HG03108 (cell line): ENCODE measurements around the gene CFAP53.
"Not testable (repeated sequence)": the region's sequence is repeated elsewhere in the genome, so short reads cannot be mapped to it uniquely, and the experiment has no call there.

ENCODE experiments used
- ATAC-seq: cut with Tn5 transposase; IDR thresholded peaks from one replicate; pipeline ENCODE4 v1.9.1; 2021; ENCODE audit warnings: moderate library complexity; ENCODE audit not compliant: unreplicated experiment

Gene CFAP53

GRCh38 chr18:50273203-50274043 is 7.1 kb upstream of the CFAP53 start:
- ATAC-seq = no peak

- no peak for ATAC-seq
Measured at GRCh38 chr18:50272568-50272967, 6.3 kb upstream of the CFAP53 start.

DNA sequence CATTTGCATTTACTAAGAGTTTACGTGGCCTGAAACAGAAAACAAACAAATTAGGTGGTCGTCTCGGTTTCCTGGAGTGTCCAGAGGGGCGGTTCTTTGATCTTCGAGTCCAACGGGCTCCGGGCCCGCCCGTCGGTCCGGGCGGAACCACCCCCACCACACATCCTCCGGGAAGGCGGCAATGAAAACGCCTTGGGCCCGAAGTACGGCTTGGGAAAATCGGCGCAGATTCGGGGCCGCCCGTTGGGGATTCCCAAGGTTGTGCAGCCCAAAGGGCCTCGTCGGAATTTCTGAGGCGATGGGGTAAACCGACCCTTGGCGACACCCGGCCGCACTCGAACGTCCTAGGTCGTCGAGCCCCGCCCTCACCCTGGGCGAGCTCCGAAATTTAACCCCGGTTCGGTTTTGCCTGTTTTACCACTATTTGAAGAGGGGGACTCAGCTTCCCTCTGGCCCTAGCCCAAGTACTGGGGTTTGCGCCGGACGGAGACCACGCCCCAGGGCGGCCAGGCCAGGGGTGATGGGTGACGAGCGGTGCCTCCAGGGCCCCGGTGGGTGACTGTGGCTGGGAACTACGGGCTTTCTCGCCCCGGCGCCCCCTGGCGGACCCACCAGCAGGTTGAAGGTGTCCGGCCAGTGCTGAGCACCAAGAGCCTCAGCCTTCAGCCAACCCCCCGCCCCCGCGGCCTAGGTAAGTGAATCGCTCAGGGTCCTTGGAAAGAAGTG is 1.9 kb upstream of the CFAP53 start:
- ATAC-seq = peak; percentile 76

- ATAC-seq = no peak
Measured at GRCh38 chr18:50262977-50263376, 3.3 kb downstream of the CFAP53 start.

DNA sequence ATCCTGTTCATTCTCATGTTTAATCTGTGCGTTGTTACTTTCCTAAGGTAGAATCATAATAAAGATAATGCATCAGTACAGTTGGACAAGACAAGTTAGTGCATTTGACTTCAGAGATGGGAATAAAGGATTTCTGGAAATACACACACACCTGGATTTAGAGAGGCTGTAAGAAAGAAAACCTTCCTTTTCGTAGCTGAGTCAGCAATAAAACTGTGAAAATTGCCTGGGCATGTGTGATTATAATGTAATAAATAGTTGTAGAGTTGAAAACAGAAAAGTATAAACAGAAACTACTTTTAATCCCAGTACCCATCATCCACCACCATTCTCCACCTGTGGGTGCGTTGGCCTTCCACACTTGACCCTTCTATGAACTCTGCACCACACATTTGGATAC is 15.4 kb downstream of the CFAP53 start:
- no peak for ATAC-seq

DNA sequence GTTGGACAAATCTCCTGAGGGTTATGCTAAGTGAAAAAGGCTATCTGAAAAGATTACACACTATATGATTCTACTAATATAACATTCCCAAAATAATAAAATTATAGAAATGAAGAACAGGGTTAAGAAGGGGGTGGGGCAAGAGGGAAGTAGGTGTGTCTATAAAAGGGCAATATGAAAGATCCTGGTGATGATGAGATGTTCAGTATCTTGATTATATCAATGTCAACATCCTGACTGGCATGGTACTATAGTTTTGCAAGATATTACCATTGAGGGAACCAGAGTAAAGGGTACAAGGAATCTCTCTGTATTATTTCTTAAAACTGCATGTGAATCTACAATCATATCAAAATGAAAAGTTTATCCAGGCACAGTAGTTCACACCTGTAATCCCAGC is 16.7 kb downstream of the CFAP53 start:
- no peak for ATAC-seq

- ATAC-seq = no peak
Measured at GRCh38 chr18:50247561-50247960, 18.7 kb downstream of the CFAP53 start.

- not testable (repeated sequence) for ATAC-seq
Measured at GRCh38 chr18:50241768-50242167, 24.5 kb downstream of the CFAP53 start.

DNA sequence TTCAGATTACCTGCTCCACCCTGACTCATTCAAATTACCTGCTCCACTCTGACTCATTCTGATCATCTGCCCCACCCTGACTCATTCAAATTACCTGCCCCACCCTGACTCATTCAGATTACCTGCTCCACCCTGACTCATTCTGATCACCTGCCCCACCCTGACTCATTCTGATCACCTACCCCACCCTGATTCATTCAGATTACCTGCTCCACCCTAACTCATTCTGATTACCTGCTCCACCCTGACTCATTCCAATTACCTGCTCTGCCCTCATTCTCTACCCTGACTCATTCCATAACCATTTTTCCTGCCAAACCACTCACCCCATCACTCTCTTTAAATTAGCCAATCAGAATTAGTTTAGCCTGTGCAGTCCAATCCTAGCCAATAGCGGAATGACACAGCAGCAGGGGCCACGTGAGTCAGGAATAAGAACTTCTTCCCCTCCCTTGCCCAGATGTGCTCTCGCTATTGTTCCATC is 26.2 kb downstream of the CFAP53 start:
- ATAC-seq = no peak

- no peak for ATAC-seq
Measured at GRCh38 chr18:50232419-50232818, 33.9 kb downstream of the CFAP53 start.

- no peak for ATAC-seq
Measured at GRCh38 chr18:50231621-50232020, 34.7 kb downstream of the CFAP53 start.

DNA sequence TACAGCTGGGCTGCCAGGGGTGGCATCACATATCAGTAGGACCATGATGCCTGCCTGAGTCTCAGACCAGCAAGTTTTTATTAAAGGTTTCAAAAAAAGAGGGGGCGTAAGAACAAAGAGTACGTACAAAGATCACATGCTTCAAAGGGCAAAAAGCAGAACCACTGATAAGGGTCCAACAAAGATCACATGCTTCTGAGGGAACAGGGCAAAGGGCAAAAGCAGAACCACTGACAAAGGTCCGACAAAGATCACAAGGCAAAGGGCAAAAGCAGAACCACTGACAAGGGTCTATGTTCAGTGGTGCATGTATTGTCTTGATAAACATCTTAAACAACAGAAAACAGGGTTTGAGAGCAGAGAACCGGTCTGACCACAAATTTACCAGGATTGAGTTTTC is 46.0 kb downstream of the CFAP53 start:
- ATAC-seq = not testable (repeated sequence)

DNA sequence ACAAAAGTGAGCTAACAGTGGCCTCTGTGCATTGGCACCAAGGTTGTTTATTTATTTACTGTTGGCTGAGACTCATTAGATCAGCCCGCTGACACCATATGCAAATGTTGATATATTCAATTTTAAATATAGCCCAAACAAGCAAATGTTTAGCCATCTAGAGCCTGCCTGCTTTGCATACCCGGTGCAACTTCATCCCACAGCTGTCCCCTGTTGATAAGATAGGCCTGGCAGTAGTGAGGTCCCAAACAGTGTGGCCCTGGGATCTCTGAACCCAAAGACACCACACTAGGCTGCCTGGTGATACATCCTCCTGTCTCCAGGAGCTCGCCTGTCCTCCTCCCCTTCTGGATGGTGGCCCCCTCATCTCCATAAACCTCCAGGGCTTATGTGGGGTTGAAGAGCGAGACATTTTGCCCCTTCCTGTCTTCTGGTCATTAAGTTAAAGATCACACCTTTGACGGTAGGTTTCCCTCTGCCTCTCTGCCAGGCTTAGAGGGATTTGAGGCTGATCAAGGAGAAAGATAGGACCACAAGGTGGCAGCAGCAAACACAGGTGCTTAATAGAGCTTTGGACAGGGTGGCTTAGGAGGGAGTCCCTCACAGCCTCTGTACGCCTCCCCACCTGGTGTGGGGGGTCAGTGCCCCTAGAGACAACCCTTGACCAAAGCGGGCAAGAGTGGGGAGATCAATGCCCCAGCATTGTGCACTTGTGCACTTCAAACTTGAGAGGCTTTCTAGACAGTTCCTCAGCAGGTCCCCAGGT is 47.7 kb downstream of the CFAP53 start:
- ATAC-seq = no peak

- ATAC-seq = no peak
Measured at GRCh38 chr18:50209311-50209710, 57.0 kb downstream of the CFAP53 start.

DNA sequence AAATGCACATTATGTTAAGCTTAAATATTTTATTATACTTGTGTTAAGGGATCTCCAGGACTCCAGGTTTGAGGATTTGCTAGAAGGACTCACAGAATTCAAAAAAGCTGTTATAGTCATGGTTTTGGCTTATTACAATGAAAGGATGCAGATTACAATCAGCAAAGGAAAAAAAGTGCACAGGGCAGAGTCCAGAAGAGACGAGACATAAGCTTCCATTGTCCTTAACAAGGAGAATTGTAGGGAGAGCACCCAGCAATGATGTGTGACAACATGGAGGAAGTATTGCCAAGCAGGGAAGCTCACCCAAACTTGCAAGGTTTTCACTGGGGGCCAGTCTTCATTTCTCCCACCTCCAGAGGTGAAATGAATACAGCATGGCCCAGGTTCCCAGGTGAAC is 58.6 kb downstream of the CFAP53 start:
- no peak for ATAC-seq

- ATAC-seq = no peak
Measured at GRCh38 chr18:50203801-50204604, 62.3 kb downstream of the CFAP53 start.

- ATAC-seq = no peak
Measured at GRCh38 chr18:50201476-50202018, 64.7 kb downstream of the CFAP53 start.

GRCh38 chr18:50199921-50200320 is 66.4 kb downstream of the CFAP53 start:
- ATAC-seq = no peak

GRCh38 chr18:50199346-50199855 is 66.9 kb downstream of the CFAP53 start:
- no peak for ATAC-seq

- ATAC-seq = no peak
Measured at GRCh38 chr18:50196261-50196660, 70.0 kb downstream of the CFAP53 start.
